GM19043 (cell line): ENCODE results near the gene UBE2E2.
"Not testable (repeated sequence)": the region's sequence is repeated elsewhere in the genome, so short reads cannot be mapped to it uniquely, and the experiment has no call there.

Source experiments
- ATAC-seq: cut with Tn5 transposase; IDR thresholded peaks from one replicate; pipeline ENCODE4 v1.9.1; 2021; ENCODE audit warnings: low read depth; ENCODE audit not compliant: unreplicated experiment

The UBE2E2 gene

DNA sequence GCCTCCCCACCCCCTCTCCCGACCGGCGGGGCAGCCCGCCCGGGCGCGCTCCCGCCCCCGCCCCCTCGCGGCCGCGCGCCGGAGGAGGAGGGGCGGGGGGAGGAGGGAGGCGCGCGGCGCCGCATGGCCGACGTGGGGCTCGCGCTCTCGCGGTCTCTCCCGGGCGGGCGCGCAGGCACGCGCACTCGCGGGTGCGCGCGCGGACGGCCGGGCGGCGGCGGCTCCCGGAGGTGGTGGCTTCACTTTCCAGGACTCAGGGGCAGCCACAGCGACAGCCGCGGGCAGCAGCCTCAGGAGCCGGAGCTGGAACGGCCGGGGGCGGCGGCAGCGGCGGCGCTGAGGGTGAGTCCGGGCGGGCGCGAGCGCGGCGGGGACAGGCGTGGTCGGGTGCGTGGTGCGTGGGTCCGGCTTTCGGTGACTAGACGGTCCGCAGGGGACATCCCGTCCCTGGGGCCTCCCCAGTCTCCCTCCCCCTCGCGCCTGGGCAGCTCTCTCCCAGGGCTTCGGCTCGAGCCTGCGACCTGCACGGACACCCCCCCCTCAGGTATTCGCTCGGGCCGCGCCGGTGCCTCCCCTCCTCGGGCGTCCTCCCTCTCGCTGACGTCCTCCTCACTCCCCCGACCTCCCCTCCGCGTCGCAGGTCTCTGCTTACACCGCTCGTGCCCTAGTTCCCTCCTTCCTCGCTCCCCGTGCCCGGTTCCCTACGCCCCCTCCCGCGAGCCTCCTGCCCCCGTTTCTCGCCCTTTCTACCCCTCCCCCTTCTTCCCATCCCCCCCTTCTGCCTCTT, at the start of gene UBE2E2:
UBE2E2 (plus strand) TSS at position 407 of the 787 bp plus-strand sequence.
- ATAC-seq, result peak; percentile 60

DNA sequence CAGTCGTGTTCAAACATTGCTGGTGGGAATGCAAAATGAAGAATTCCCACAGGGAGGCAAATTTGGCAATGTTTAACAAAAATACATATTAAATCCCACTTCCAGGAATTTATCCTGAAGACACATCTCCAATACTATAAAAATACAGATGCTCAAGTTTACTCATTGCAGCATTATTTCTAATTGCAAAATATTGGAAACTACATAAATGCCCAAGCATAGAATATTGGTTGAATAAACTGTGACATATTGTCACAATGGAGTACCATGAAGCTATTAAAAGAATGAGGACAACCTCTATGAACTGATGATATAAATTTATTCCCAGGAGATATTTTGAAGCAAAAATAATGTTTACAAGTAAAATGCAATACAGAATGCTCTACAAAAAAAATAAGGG, 49.7 kb upstream of the UBE2E2 start:
- ATAC-seq, result no peak

DNA sequence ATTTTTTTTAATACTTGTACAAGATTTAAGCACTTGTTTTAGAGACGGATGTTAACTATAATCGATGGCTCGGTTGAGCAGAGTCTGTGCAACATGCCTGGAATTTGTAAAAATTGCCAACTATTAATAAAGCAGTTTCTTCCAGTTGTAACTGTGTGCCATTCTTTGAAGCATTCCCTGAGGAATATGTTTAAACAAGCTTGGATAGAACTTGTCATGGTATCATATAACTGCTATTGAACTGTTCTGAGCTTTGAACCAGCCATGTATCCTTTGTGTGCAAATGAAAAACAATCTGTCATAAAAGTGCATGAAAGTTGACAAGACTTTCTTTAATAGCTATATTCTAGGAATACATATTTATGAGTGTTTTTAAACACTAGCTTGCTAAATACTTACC, 45.8 kb upstream of the UBE2E2 start:
- no peak for ATAC-seq

DNA sequence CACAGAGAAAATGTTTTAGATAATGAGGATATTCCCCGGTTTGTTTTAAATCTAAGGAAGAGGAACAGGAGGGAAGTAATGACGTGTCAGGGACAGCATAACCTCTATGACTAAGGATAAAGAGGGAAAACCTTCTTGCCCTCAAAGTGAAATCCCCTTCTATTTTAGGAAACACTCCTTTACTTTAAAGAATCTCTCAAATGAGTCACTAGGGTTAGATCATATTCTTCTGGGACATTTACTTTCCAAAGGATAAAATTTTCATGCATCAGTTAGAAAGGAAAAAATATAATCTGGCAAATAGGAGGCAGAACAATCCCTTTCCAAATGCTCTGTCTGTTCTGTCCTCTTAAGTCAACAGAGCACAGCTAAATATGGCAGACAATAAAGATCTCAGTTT, 43.2 kb upstream of the UBE2E2 start:
- no peak for ATAC-seq

DNA sequence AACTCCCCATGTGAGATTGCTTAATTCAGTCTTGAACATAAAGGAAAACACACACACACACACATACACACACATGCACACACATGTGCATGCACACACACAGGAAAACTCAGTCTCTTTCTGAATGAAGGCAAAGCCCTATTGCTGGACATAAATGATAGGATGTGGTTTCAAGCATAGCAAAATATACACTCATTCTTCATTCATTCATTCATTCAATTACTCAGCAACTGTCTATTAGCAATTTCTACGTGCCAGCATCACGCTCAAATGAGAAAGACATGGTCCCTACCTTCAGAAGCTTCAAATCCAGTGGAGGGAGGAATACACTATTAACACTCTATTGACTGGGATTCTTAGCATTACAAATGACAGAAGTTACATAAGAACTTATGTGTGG, 41.8 kb upstream of the UBE2E2 start:
- ATAC-seq, result no peak

DNA sequence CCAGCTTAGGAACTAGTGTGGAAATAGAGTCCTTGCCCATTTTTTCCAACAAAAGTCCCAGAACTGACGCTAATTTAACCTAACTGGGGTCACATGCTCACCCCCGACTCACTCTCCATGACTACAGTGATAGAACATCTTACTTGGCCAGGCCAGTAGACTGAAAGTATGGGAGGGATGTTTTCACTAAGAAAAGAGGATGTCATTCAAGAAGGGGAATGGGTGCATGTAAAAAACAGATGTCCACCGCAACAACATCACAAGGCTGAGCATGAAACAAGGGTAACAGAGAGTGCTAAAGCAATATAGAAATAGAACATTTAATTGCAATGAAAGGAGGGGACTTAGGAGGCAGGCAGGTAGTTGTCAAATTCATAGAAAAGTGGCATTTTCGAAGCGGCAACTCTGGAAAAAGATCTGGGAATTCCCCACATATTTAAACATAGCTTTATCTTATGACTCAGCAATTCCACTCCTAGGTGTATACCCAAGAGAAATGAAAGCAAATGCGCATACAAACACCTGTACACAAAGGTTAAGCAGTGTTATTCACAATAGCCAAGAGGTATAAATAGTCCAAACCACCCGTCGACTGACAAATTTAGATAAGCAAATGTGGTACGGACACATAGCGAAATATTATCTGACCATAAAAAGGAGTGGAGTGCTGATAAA, 41.1 kb upstream of the UBE2E2 start:
- ATAC-seq, result peak; percentile 43

DNA sequence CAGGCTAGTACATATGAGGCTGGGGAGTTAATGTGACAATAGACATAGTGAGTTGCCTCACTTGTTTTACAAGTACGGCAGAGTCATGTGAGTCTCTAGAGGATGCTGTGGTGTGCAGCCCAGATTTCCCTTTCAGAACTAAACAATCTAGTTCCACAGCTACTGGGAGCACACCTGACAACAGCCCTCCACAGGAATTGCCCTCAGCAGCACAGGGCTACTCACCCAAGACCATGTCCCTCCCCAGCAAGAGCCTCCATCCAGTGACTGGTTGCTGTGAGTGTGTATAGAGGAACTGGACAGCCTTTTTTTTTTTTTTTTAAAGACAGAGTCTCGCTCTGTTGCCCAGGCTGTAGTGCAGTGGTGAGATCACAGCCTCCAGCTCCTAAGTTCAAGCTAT, 40.2 kb upstream of the UBE2E2 start:
- peak; percentile 58 for ATAC-seq

DNA sequence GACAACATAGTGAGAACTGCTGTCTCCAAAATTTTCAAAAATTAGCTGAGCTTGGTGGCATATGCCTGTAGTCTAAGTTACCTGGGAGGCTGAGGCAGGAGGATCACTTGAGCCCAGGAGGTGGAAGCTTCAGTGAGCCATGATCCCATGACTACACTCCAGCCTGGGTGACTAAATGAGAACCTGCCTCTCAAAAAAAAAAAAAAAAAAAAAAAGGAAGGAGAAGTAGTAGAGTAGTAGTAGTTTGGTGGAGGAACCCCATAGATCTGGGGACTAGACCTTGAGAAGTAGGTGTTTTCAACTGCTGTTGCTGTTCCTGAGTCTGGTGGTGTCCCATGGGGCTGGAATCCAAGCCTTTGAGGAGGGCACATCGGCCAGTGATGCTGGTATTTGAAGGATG, 38.4 kb upstream of the UBE2E2 start:
- ATAC-seq, result no peak

DNA sequence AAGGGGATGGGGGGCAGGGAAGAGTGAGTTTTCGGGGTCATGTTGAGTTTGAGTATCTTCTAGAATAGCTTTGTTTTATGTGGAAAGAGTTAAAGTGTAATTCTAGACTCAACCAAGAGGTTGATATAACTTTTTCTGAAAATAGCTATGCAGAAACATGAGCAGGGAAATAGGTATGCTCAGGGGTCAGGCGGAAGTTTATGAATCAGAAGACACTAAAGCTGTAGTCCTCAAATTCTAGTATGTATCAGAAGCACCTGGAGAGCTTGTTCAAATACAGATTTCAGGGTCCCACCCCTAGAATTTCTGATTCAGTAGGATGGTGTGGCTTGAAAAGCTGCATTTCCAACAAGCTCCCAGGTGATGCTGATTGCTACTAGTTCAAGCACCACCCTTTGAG, 37.6 kb upstream of the UBE2E2 start:
- ATAC-seq, result no peak

DNA sequence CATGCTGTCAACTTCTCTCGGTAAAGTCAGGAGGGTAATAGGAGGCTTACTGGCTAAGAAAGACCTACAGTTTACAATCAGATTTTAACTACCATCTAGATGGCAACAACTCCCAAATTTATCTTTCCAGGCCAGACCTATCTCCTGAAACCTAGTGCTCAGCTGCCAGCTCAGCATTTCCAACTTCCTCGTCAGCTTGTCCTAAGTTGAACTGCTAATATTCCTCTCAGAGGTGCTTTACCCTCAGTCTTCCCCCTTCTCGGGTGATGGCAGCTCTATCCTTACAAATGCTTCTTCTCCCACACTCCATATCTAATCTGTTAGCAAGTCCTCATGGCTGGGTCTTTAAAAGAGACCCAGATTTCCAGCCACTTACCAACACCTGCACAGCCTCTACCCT, 36.9 kb upstream of the UBE2E2 start:
- no peak for ATAC-seq

DNA sequence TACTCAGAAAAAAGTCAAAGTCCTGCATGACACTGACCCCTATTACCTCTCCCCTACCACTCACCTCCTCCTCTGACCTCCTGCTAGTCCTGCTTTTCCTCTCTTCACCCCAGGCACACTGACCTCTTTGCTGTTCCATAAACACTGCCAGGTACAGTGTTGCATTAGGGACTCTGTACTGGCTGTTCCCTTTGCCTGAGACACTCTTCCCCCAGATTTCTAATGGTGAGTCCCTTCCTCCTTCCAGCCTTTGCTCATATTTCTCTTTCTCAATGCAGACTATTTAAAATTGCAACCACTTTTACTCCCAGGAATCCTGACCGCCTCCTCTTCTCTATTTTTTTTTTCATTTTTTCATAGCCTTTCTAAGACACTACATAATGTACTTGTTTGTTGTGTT, 36.3 kb upstream of the UBE2E2 start:
- no peak for ATAC-seq

DNA sequence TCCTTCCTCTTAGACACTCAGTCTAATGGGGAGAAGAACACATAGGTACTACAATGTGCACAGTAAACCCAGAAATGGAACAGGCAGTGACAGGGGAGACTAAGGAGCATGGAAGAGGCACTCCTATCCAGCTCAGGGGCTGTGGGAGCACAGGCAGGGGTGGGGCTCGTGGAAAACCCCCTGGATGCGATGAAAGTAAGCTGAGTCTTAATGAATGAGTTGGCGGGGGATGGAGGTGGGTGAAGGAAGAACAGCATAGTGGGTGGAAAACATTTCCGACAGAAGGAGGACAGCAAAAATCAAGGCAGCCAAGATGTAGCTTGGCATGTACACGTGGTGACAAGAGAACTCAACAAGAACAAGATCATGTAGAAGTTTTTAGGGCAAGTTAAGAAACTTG, 33.6 kb upstream of the UBE2E2 start:
- ATAC-seq, result no peak

DNA sequence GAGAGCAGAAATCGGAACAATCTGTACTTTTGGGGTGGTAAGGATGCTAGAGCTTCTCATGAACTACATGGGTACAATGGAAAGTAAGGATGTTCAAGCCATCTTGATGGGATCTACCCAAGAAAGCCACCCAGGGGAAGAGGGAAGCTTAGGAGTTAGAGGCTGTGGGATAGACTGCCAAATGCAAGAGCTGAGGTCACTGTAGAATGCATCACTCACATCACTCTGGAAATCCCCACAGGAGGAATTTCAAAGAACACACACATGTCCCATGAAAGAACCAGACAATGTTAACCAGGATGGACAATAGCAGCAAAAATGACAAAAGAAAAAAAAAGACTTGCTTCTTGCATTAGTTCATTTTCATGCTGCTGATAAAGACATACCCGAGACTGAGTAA, 32.8 kb upstream of the UBE2E2 start:
- no peak for ATAC-seq

DNA sequence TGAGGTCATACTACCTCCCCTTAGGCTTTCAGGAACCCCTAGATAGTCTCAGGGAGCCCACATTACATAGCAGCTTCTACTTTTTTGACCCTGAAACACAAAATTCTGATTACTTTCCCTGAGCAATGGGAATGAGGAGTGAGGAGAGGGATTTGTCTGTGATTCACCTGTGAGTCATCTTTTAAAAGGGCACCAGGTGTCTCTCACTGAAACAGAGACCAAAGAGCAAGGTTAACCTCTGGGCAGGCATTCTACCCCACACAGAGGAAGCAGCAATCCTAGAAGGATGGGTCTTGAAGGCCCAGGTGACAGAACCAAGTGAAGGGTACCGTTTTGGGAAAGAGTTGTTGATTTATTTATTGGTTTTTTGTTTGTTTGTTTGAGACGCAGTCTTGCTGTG, 31.1 kb upstream of the UBE2E2 start:
- no peak for ATAC-seq

DNA sequence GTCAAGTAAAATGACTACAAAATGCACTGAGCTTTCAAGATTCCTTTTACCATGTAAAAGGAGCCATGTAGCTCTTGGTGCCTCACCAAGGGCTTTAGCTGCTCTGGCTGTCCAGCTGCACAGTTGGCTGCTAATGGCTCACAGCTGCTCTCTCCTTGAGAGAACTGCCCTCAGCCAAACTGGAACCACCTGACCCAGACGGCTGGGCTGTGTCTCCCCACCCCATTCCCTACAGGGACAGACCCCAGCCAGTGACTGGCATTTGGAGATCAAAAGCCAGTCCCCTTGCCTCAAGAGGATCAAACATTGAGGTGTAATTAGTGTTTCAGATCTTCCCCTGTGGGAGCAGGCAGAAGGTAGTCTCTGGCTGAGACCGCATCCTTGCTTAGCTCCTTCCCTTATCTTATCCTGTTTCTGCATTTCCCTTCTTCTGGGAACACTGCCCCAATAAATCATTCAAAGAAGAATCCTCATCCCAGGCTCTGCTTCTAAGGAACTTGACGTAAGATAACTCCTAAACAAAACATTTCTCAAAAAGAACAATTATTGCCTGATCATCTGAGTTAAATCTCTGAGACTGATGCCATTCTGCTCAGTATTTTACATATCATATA, 28.6 kb upstream of the UBE2E2 start:
- no peak for ATAC-seq

DNA sequence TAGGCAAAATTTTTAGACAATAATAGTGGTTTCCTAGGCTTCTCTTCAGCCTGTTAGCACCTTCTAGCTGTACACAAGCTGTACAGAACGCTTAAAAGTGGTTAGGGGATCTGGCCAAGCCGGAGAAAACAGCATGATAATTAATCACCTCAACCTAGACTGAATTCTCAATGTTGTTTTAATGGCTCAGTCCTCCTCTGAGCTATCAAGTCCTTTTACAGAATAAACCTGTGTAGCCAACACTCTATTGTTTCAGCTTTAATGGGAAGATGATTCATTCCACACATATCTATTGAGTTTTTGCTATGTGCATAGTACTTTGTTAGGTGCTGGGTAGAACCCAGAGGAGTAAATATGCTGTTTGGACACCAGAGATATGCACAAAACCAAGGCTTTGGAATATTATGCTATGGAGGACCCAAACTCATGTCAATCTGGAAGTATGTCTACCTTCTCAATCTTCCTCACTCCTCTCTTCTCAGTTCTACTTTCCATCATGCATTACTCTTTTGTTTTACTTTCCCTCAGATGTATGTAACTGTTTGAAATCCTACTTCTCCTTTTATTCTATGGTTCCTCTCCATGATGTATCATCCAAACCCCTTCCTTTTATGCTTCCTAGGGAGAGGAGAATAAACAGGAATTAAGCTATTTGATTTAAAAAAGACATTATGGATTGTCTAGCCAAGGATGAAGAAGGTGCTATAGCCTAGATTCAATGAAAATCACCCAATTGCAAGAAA, 27.6 kb upstream of the UBE2E2 start:
- ATAC-seq, result no peak

DNA sequence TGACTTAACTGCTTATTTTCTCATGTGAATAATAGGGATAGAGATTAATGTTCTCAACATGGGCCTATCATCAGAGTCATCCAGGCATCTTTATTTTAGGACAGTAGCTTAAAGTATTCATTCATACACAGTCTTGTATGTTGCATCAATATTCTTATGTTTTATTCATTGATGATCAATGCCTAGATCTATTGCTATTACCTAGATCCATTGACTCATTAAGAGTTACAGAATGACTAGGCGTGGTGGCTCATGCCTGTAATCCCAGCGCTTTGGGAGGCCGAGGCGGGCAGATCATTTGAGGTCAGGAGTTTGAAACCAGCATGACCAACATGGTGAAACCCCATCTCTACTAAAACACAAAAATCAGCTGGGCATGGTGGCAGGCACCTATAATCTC, 26.3 kb upstream of the UBE2E2 start:
- not testable (repeated sequence) for ATAC-seq

DNA sequence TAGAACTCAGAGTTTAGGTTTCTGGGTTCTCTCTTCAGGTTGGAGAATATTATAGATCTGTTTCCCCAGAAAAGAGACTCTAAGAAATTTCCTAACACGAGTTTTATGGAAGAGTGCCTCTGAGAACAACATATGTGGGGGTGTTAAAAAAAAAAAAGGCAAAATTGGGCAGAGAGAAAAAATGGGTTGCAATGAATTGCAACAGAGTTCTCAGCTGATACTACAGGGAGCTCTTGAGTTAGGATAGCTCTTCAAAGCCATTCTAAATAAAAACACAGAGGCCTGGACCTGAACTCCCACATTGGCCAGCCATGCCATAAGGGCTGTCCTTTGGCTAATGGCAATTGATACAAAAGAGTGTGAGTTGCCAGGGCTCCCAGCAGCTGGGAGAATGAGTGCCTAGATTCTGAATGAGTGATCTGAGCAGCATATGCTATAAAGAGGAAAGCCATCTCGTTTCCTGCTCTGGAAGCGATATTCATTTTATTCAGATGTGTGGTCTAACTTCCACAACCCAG, 20.1 kb upstream of the UBE2E2 start:
- ATAC-seq, result no peak

DNA sequence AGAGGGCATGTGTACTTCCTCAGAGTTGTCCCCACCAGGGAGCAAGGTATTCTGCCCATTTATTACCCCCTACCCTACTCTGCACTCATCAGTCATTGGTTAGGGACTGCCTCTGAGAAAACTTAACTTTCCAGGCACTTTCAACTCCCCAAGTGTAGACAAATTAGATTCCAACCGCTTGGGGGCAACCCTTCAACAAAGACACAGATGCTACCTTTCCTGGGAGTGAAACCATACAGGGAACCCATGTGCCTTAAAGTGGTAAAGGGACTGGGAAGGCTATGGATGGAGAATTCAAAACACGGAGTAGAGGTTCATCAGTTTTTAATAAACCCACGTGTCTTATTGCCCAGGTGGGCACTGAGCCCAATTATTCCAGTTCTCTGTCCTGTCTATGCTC, 19.4 kb upstream of the UBE2E2 start:
- no peak for ATAC-seq

DNA sequence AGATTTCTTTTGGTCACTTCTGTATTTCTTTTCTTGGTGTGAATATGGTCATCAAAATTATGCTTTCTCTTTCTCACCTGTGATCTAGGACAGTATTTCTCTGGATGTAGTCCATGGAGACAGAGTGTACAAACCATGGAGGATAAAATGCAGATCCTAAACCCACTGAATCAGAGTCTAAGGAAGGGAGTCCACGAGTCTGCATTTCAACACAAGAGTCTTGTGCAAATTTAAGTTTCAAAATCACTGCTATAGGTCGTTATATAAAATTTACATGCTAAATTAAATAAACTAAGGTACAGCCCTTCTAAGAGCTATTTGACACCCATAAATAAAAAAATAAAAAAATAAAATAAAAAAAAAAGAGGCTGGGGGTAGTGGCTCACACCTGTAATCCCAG, 17.3 kb upstream of the UBE2E2 start:
- ATAC-seq, result no peak

DNA sequence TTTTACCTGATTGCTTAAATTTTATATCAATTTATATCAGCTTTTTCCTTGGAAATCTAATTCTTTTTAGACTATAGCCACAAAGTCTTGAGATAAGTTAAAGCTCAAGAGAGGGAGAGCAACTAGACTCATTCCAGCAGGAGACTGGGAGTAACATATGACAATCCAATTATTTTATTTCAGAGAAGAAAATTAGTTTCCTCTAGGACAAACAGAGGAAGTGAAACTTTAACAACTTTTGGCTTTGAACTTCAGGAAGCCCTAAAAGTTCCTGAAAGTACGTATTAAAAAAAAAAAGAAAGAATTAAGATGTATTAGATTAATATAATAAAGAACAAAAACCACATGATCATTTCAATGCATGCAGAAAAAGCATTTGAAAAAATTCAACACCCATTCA, 13.9 kb upstream of the UBE2E2 start:
- no peak for ATAC-seq
